Measurements from ENCODE around the gene SOST. TPM values are rescaled to one million over a fixed set of nuclear protein-coding genes. Genes with fewer than 3 reads are reported as not detected.

Gene SOST
- not detected for total RNA-seq
- polyA plus RNA-seq, result not detected

GRCh38 chr17:43758497-43759174 is at the start of gene SOST:
TSS of gene SOST (minus strand) at chr17:43758791. CDS start at chr17:43758741, 50 bp downstream.
- TF ChIP-seq EP300 (IDR thresholded peaks at IDR 0.05) (no peak), POLR2AphosphoS5 (IDR thresholded peaks at IDR 0.05) (no peak), POLR2A (IDR thresholded peaks at IDR 0.05) (no peak)
- TF ChIP-seq, protein P1, sequence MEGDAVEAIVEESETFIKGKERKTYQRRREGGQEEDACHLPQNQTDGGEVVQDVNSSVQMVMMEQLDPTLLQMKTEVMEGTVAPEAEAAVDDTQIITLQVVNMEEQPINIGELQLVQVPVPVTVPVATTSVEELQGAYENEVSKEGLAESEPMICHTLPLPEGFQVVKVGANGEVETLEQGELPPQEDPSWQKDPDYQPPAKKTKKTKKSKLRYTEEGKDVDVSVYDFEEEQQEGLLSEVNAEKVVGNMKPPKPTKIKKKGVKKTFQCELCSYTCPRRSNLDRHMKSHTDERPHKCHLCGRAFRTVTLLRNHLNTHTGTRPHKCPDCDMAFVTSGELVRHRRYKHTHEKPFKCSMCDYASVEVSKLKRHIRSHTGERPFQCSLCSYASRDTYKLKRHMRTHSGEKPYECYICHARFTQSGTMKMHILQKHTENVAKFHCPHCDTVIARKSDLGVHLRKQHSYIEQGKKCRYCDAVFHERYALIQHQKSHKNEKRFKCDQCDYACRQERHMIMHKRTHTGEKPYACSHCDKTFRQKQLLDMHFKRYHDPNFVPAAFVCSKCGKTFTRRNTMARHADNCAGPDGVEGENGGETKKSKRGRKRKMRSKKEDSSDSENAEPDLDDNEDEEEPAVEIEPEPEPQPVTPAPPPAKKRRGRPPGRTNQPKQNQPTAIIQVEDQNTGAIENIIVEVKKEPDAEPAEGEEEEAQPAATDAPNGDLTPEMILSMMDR (IDR thresholded peaks at IDR 0.05), result no peak
- peaks cover 10 to 37% (median 29%) of the 10 kb centered on the region in 3 donors for H3K27me3 ChIP-seq
- DNase-seq, result peak; percentile 47

GRCh38 chr17:43808076-43808475 is 49.5 kb upstream of the SOST start:
- Histone ChIP-seq H3K9me3 (no peaks in the 10 kb centered on the region), H3K4me1 (no peaks in the 10 kb centered on the region), H3K4me3 (no peak overlapping the region), H3K36me3 (peaks cover 0 to 44% (median 5%) of the 10 kb centered on the region in 4 donors), H3K27ac (no peak overlapping the region), H3K27me3 (no peaks in the 10 kb centered on the region)
- no peak for TF ChIP-seq POLR2A (IDR thresholded peaks at IDR 0.05)
- no peak for TF ChIP-seq EP300 (IDR thresholded peaks at IDR 0.05)
- TF ChIP-seq, protein P1 (IDR thresholded peaks at IDR 0.05), result no peak
- no peak for TF ChIP-seq POLR2AphosphoS5 (IDR thresholded peaks at IDR 0.05)
- intact Hi-C loops (cut with DNase I), result no loop called here
- no peak for DNase-seq
- WGBS, 2 donors, result 87 to 92% methylated on average over 4 of the region's 4 CpGs

More at GRCh38 chr17:43758497-43759174, at the start of gene SOST:
- 85 to 88% methylated on average over 24 of the region's 24 CpGs for WGBS, 2 donors
- H3K4me3 ChIP-seq, result no peak within 1 kb of the TSS
- intact Hi-C loops (cut with DNase I), result no loop called here
- H3K9me3 ChIP-seq, result no peaks in the 10 kb centered on the region
- no peak within 1 kb of the TSS for H3K27ac ChIP-seq
- peaks cover 0 to 14% (median 12%) of the 10 kb centered on the region in 4 donors for H3K4me1 ChIP-seq
- H3K36me3 ChIP-seq, result no peaks in the 10 kb centered on the region

DNA sequence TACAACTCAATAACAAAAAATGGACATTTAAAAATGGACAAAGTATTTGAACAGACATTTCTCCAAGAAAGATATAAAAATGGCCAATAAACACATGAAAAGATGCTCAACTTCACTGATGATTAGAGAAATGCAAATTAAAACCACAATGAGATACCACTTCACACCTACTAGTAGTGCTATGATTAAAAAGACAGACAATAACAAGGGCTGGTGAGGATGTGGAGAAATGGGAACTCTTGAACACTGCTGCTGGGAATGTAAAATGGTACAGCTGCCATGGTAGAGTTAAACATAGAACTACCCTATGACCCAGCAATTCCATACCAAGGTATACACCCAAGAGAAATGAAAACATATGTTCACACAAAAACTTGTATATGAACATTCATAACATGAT is 46.5 kb upstream of the SOST start:
- H3K9me3 ChIP-seq, result no peaks in the 10 kb centered on the region
- no peaks in the 10 kb centered on the region for H3K27me3 ChIP-seq
- no peak for DNase-seq
- no peak overlapping the region for H3K27ac ChIP-seq
- H3K4me3 ChIP-seq, result no peak overlapping the region
- H3K4me1 ChIP-seq, result no peaks in the 10 kb centered on the region
- TF ChIP-seq EP300 (IDR thresholded peaks at IDR 0.05) (no peak), POLR2AphosphoS5 (IDR thresholded peaks at IDR 0.05) (no peak), POLR2A (IDR thresholded peaks at IDR 0.05) (no peak)
- TF ChIP-seq, protein P1 (IDR thresholded peaks at IDR 0.05), result no peak
- H3K36me3 ChIP-seq, result peaks cover 0 to 38% (median 2%) of the 10 kb centered on the region in 4 donors
- intact Hi-C loops (cut with DNase I), result no loop called here

DNA sequence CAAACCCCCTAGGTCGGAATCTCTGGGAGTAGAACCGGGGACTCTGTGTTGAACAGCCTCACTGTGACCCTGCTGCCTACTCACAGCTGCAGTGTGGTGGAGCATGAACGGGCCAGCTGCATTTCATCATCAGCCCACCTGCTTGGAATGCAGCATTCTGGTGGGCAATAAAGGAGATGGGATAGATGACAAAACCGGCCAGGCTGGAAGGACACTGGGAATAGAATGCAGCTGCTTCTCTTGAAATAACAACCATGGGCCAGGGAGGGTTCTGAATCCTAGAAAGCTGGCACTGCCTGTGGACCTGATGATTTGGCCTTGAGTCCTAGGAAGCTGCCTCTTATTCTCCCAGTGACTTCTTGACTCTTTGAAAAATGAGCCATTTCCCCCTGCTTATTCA is 45.2 kb upstream of the SOST start:
- H3K27me3 ChIP-seq, result no peaks in the 10 kb centered on the region
- no peaks in the 10 kb centered on the region for H3K4me1 ChIP-seq
- H3K36me3 ChIP-seq, result peaks cover 0 to 30% (median 1%) of the 10 kb centered on the region in 4 donors
- H3K9me3 ChIP-seq, result no peaks in the 10 kb centered on the region
- intact Hi-C loops (cut with DNase I), result no loop called here
- WGBS, 2 donors, result 71 to 86% methylated on average over 4 of the region's 4 CpGs
- no peak overlapping the region for H3K4me3 ChIP-seq
- no peak for DNase-seq
- TF ChIP-seq, protein P1 (IDR thresholded peaks at IDR 0.05), result no peak
- TF ChIP-seq POLR2A (IDR thresholded peaks at IDR 0.05), result no peak
- TF ChIP-seq EP300 (IDR thresholded peaks at IDR 0.05), result no peak
- no peak for TF ChIP-seq POLR2AphosphoS5 (IDR thresholded peaks at IDR 0.05)
- H3K27ac ChIP-seq, result no peak overlapping the region
